Measurements from ENCODE around the gene VDR. TPM values are rescaled to one million over a fixed set of nuclear protein-coding genes. Genes with fewer than 3 reads are reported as not detected.
"Not testable (repeated sequence)": the region's sequence is repeated elsewhere in the genome, so short reads cannot be mapped to it uniquely, and the experiment has no call there.

VDR gene
- total RNA-seq, 2 donors from 2014 or later, result 124 to 140 TPM

DNA sequence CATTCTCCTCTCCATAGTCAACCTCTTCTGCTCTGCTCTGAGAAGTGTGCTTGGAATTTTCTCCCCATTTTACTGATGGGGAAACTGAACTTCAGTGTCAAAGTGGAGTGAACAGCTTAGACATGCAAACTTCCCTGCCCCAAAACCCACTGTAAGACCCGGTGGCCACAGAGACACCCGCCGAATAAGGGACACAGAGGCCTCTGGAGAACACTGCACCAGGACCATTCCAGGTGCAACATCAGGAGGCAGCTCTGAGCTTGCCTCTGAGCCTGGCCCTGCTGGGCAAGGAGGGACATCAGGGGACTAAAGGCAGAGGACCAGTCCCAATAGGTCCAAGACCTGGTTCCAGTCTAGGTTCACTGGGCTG, 86.8 kb downstream of the VDR start:
- H3K9ac ChIP-seq (ENCODE audit: low read depth in 2 of 2, low read length in 2 of 2), result peak overlapping the region; percentile 64 to 89
- no peak for TF ChIP-seq CTCF (IDR thresholded peaks at IDR 0.05)
- intact Hi-C loops (cut with DNase I), result no loop called here

GRCh38 chr12:47817272-47818006, 87.4 kb downstream of the VDR start:
- H3K4me3 ChIP-seq, result peak overlapping the region; percentile 57
- no peak for TF ChIP-seq CTCF (IDR thresholded peaks at IDR 0.05)
- no peaks in the 10 kb centered on the region for H3K9me3 ChIP-seq
- intact Hi-C loops (cut with DNase I), result no loop called here
- no peaks in the 10 kb centered on the region for H3K36me3 ChIP-seq
- peaks cover 13% of the 10 kb centered on the region for H3K4me1 ChIP-seq
- no peaks in the 10 kb centered on the region for H3K27me3 ChIP-seq
- DNase-seq, result no peak
- H3K9ac ChIP-seq (ENCODE audit: low read depth in 2 of 2, low read length in 2 of 2), result peak overlapping the region; percentile 50 to 64
- peak overlapping the region; percentile 94 for H3K27ac ChIP-seq

More for the DNA sequence above, 86.8 kb downstream of the VDR start:
- DNase-seq, result no peak
- no peaks in the 10 kb centered on the region for H3K36me3 ChIP-seq
- no peaks in the 10 kb centered on the region for H3K9me3 ChIP-seq
- peak overlapping the region; percentile 57 for H3K4me3 ChIP-seq
- H3K27ac ChIP-seq, result peak overlapping the region; percentile 94
- H3K4me1 ChIP-seq, result peaks cover 13% of the 10 kb centered on the region
- no peaks in the 10 kb centered on the region for H3K27me3 ChIP-seq

GRCh38 chr12:47816403-47817271, 88.2 kb downstream of the VDR start:
- no peak for DNase-seq
- intact Hi-C loops (cut with DNase I), result no loop called here
- Histone ChIP-seq H3K4me1 (peaks cover 13% of the 10 kb centered on the region), H3K4me3 (peak overlapping the region; percentile 57), H3K27me3 (no peaks in the 10 kb centered on the region), H3K27ac (peak overlapping the region; percentile 94), H3K9me3 (no peaks in the 10 kb centered on the region), H3K36me3 (no peaks in the 10 kb centered on the region), H3K9ac (ENCODE audit: low read depth in 2 of 2, low read length in 2 of 2) (peak overlapping the region; percentile 50 to 64)
- no peak for TF ChIP-seq CTCF (IDR thresholded peaks at IDR 0.05)

DNA sequence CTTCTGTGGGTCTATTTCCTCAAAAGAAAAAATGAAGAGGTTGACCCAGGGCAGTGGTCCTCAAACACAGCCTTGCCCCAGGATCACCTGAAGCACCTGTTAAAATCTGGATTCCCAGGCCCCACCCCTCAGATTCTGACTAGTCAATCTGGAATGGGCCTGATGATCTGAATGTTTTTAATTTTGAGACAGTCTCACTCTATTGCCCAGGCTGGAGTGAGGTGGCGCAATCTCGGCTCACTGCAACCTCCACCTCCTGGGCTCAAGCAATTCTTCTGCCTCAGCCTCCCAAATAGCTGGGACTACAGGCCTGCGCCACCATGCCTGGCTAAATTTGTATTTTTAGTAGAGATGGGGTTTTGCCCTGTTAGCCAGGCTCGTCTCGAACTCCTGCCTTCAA, 89.3 kb downstream of the VDR start:
- H3K4me3 ChIP-seq, result not testable (repeated sequence)
- Histone ChIP-seq H3K4me1 (peaks cover 13% of the 10 kb centered on the region), H3K27ac (peak overlapping the region; percentile 90)

DNA sequence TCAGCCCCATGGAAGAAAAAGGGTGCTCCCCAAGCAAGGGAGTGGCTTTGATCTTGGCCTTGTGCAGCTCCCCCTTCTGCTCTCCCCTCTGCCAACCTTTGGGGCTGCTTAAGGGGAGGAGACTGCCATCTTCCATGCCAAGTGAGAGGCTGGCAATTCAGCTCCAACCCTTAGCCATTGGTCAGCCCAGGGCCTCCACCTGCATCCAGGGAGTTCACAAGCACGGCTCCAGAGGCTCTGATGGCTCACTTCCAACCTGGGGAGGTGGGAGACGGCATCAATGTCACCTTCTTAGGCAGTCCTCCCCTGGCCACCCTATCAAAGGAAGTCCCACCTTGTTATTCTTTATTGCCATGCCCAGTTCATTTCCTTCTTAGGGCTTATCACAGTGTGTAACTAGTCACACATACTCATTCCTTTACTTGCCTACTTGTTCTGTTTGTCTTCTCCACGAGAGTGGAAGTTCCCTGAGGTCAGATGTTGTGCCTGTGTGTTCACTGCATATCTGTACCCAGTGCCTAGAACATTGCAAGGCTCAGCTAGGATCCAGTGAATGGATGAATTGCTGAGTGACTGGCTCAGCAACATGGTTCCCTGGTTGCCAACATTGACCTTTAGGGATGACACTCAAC, 90.1 kb downstream of the VDR start:
- H3K9ac ChIP-seq (ENCODE audit: low read depth in 2 of 2, low read length in 2 of 2), result peak overlapping the region; percentile 72 to 80
- H3K4me3 ChIP-seq, result no peak overlapping the region
- peaks cover 13% of the 10 kb centered on the region for H3K4me1 ChIP-seq
- no peak for TF ChIP-seq CTCF (IDR thresholded peaks at IDR 0.05)
- H3K9me3 ChIP-seq, result no peaks in the 10 kb centered on the region
- no peaks in the 10 kb centered on the region for H3K36me3 ChIP-seq
- H3K27ac ChIP-seq, result peak overlapping the region; percentile 90
- DNase-seq, result no peak
- intact Hi-C loops (cut with DNase I), result no loop called here
- no peaks in the 10 kb centered on the region for H3K27me3 ChIP-seq

More for the DNA sequence above, 89.3 kb downstream of the VDR start:
- H3K36me3 ChIP-seq; H3K27me3 ChIP-seq; H3K9me3 ChIP-seq; intact Hi-C loops (cut with DNase I); DNase-seq; H3K9ac ChIP-seq (ENCODE audit: low read depth in 2 of 2, low read length in 2 of 2): not testable (repeated sequence)
